Osteocyte (in vitro differentiated cells): Measurements from ENCODE around the gene PRKAR2B. TPM values are rescaled to one million over a fixed set of nuclear protein-coding genes. Genes with fewer than 3 reads are reported as not detected.

Source experiments
- DNase-seq: peaks from one replicate; pipeline ENCODE4 v3.0.0; 2021; ENCODE audit warnings: mixed read lengths; ENCODE audit not compliant: unreplicated experiment; ENCODE audit errors: extremely low spot score
- H3K27ac Mint-ChIP-seq: one replicate; pipeline ENCODE4 v1.8.0; 2021; ENCODE audit warnings: mild to moderate bottlenecking, mixed read lengths; ENCODE audit not compliant: unreplicated experiment
- H3K27me3 Mint-ChIP-seq: one replicate; pipeline ENCODE4 v1.8.0; 2021; ENCODE audit warnings: mixed read lengths; ENCODE audit not compliant: unreplicated experiment
- H3K36me3 Mint-ChIP-seq: one replicate; pipeline ENCODE4 v1.8.0; 2021; ENCODE audit warnings: mixed read lengths; ENCODE audit not compliant: unreplicated experiment
- H3K4me1 Mint-ChIP-seq: one replicate; pipeline ENCODE4 v1.8.0; 2021; ENCODE audit warnings: mixed read lengths; ENCODE audit not compliant: unreplicated experiment
- H3K4me3 Mint-ChIP-seq: one replicate; pipeline ENCODE4 v1.8.0; 2021; ENCODE audit warnings: mild to moderate bottlenecking, moderate library complexity, mixed read lengths; ENCODE audit not compliant: unreplicated experiment
- H3K9me3 Mint-ChIP-seq: one replicate; pipeline ENCODE4 v1.8.0; 2021; ENCODE audit warnings: mixed read lengths; ENCODE audit not compliant: unreplicated experiment
- CTCF ChIP-seq: fragments of 200-600 bp; sonication (generic); IDR thresholded peaks from 2 replicates; pipeline ENCODE4 v1.5.0; 2021; ENCODE audit warnings: antibody characterized with exemption, mild to moderate bottlenecking, moderate library complexity
- total RNA-seq: library from RNA; stranded (reverse); gene quantifications from 2 replicates; pipeline ENCODE4 v1.2.1, GENCODE V29; 2021

PRKAR2B gene
- total RNA-seq, 1 donor from 2014 or later: 3.3 TPM

- Mint-ChIP-seq H3K4me3 (peak overlapping the region; percentile 95), H3K27me3 (no peaks in the 10 kb centered on the region), H3K4me1 (peaks cover 39% of the 10 kb centered on the region), H3K27ac (peak overlapping the region; percentile 99), H3K9me3 (no peaks in the 10 kb centered on the region), H3K36me3 (no peaks in the 10 kb centered on the region)
- TF ChIP-seq CTCF: peak; percentile 54
- DNase-seq: no peak
Measured at GRCh38 chr7:107167483-107168232, 123.2 kb downstream of the PRKAR2B start.

- H3K36me3 Mint-ChIP-seq: no peaks in the 10 kb centered on the region
- no peaks in the 10 kb centered on the region for H3K27me3 Mint-ChIP-seq
- no peaks in the 10 kb centered on the region for H3K9me3 Mint-ChIP-seq
- peak within 1 kb of the TSS; percentile 99 for H3K27ac Mint-ChIP-seq
- peaks cover 46% of the 10 kb centered on the region for H3K4me1 Mint-ChIP-seq
- peak; percentile 100 for DNase-seq
- H3K4me3 Mint-ChIP-seq: peak within 1 kb of the TSS; percentile 95
- no peak for TF ChIP-seq CTCF
Measured at GRCh38 chr7:107168233-107169119, 124.0 kb downstream of the PRKAR2B start, which contains the start of gene HBP1. HBP1 (plus strand) TSS chr7:107169003; CDS start chr7:107179894, 10,891 bp downstream.

- peak; percentile 97 for DNase-seq
- TF ChIP-seq CTCF: no peak
- H3K9me3 Mint-ChIP-seq: no peaks in the 10 kb centered on the region
- H3K27ac Mint-ChIP-seq: peak overlapping the region; percentile 99
- H3K27me3 Mint-ChIP-seq: no peaks in the 10 kb centered on the region
- no peaks in the 10 kb centered on the region for H3K36me3 Mint-ChIP-seq
- H3K4me1 Mint-ChIP-seq: peaks cover 50% of the 10 kb centered on the region
- peak overlapping the region; percentile 95 for H3K4me3 Mint-ChIP-seq
Measured at GRCh38 chr7:107169120-107170050, 124.9 kb downstream of the PRKAR2B start.

GRCh38 chr7:107170051-107170915, 125.8 kb downstream of the PRKAR2B start:
- Mint-ChIP-seq H3K27ac (peak overlapping the region; percentile 89), H3K9me3 (no peaks in the 10 kb centered on the region), H3K36me3 (peaks cover 2% of the 10 kb centered on the region), H3K4me1 (peaks cover 52% of the 10 kb centered on the region), H3K4me3 (peak overlapping the region; percentile 95), H3K27me3 (no peaks in the 10 kb centered on the region)
- no peak for TF ChIP-seq CTCF
- no peak for DNase-seq
